Measurements from ENCODE around the gene CD2. TPM values are rescaled to one million over a fixed set of nuclear protein-coding genes. Genes with fewer than 3 reads are reported as not detected.

CD2 gene, protein sequence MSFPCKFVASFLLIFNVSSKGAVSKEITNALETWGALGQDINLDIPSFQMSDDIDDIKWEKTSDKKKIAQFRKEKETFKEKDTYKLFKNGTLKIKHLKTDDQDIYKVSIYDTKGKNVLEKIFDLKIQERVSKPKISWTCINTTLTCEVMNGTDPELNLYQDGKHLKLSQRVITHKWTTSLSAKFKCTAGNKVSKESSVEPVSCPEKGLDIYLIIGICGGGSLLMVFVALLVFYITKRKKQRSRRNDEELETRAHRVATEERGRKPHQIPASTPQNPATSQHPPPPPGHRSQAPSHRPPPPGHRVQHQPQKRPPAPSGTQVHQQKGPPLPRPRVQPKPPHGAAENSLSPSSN
- total RNA-seq (2014; rRNA removed; shearing (Covaris generic); ENCODE audit: low replicate concordance), result not detected in 2 replicates

DNA sequence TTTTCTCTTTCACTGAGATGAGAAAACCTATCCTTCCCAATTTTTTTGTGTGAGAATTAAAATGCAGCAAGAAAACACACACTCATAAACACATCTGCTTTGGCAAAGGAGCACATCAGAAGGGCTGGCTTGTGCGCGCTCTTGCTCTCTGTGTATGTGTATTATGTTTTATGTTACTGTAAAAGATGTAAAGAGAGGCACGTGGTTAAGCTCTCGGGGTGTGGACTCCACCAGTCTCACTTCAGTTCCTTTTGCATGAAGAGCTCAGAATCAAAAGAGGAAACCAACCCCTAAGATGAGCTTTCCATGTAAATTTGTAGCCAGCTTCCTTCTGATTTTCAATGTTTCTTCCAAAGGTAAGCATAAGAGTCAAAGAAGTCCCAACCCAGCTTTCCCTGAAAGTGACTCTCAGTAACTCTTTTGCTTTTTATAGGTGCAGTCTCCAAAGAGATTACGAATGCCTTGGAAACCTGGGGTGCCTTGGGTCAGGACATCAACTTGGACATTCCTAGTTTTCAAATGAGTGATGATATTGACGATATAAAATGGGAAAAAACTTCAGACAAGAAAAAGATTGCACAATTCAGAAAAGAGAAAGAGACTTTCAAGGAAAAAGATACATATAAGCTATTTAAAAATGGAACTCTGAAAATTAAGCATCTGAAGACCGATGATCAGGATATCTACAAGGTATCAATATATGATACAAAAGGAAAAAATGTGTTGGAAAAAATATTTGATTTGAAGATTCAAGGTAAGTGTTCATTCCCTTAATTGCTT lies at the start of gene CD2:
Gene CD2, plus strand, starts transcription at position 233 of the 780 bp plus-strand sequence. Its CDS starts 63 bp downstream, at position 296.
- Histone ChIP-seq H3K4me3 (no peak within 1 kb of the TSS), H3K36me3 (no peaks in the 10 kb centered on the region), H3K27me3 (no peaks in the 10 kb centered on the region; the same call in 1 of the 2 replicates), H3K9me3 (no peaks in the 10 kb centered on the region)
- DNase-seq, result no peak

DNA sequence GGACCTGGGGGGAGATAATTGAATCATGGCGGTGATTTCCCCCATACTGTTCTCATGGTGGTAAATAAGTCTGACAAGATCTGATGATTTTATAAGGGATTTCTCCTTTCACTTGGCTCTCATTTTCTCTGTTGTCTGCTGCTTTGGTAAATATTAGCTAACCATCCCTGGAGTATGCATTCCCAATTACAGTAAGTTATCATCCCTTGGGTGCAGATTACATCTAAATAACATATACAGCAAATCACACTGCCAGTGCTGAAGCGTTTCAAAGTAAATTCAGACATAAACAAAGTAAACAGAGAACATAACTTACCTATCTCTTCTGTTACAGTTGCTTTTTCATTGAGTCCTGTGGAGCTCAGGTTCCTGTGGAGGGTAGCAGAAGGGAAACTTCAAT lies 48.1 kb upstream of the CD2 start:
- Histone ChIP-seq H3K36me3 (no peaks in the 10 kb centered on the region), H3K9me3 (no peaks in the 10 kb centered on the region), H3K4me3 (no peak overlapping the region), H3K27me3 (no peaks in the 10 kb centered on the region)
- no peak for DNase-seq

DNA sequence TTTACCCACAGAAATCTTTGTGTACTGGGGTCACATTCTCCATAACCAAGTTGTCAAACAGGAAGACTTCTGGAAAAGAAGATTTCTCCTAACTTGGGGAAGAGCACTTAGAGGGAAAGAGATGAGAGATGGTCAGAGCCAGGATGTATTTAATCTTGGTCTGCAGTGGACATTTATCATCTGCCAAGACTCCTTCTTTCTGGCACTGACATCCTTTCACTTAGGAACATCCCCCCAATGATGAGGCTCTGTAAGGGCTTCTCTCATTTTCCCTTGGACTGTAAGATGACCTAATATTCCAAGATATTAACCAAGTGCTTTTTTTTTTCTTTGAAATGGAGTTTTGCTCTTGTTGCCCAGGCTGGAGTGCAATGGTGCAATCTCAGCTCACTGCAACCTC lies 47.4 kb upstream of the CD2 start:
- no peak for DNase-seq
- H3K27me3 ChIP-seq, result no peaks in the 10 kb centered on the region
- no peaks in the 10 kb centered on the region for H3K36me3 ChIP-seq
- no peak overlapping the region for H3K4me3 ChIP-seq
- no peaks in the 10 kb centered on the region for H3K9me3 ChIP-seq

DNA sequence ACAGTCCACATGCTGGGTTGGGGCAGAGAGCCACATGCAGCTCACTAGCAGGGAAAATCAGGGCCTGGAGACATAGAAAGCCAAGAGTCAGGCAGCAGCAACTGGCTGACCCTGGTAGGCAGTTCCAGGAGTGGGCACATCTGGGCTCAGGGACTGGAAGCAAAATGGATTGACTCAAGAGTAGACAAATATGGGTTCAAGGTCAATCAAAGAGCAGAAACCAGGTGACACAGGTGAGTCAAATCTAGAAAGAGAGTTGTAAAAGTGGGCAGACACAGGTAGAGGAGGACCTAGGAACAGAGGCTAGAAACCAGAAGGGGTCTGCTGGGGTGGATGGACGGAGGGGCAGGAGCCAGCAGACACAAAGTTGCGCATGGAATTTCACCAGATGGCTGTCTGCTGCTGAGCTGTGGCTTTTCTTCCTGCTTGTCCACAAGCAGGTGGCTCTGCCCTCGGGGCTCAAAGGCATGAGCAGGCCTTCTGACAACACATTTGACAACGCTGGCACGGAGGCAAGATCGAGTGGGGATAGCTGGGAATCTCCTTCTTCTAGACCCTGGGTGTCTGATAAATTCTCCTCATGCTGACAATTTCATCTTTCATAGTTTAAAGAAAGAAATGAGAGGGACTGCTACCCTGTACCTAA lies 45.9 kb upstream of the CD2 start:
- no peaks in the 10 kb centered on the region for H3K27me3 ChIP-seq
- H3K36me3 ChIP-seq, result no peaks in the 10 kb centered on the region
- no peaks in the 10 kb centered on the region for H3K9me3 ChIP-seq
- no peak for DNase-seq
- no peak overlapping the region for H3K4me3 ChIP-seq

DNA sequence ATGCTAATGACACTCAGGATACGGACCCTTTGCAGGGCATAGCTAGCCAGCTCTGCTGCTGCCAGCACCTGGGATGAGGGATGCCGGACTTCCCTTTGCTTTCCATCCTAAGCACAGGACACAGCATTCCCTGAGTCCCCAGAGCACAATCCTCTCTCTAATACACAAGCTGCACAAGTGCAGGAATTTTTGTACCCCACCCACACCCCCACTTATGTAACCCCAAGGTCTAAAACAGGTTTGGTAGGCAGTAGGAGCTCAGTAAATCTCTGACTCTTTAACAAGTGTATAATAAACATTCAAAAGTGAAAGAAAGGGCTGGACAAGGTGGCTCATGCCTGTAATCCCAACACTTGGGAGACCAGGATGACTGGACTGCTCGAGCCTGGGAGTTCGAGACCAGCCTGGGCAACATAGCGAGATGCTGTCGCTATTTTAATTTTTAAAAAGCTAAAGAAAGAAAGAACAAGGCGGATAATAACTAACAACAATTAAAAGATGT lies 44.5 kb upstream of the CD2 start:
- Histone ChIP-seq H3K36me3 (no peaks in the 10 kb centered on the region), H3K27me3 (no peaks in the 10 kb centered on the region), H3K9me3 (no peaks in the 10 kb centered on the region), H3K4me3 (no peak overlapping the region)
- DNase-seq, result no peak

DNA sequence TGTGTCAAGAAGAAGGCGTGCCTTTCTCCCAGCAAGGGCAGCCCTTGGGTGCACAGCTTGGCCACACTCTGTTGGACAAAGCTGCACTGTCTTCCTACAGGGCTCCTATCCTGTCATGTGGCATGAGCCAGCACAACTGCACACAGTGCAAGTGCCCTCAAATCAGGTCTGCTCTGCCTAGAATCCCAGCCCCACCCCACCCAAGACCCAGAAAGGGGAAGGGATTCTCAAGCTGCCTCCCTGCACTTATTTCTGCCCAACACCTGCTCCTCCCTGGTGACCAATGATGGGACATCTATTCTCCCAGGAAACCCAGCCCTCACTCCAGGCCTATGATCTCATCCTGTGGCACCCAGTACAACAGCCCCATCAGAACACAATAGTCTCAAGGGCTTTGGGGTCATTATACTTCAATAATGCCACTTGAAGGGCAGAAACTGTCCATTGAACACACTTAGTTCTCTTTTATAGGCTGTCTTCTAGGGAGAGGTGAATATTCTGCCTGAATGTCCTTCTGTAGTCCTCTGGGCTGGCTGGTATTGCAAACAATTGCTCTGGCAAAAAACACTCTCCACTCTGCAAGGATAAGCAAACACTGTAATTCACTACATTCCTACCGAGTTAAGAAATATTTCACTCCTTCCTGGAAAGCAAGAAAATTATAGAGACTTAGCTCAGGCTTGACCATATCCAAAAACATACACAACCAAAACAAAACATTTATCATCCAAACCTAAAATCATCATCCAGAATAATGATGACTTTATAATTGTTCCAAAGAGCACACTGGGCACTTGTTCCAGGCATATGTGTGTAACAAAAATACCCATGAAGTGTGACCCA lies 43.6 kb upstream of the CD2 start:
- Histone ChIP-seq H3K27me3 (no peaks in the 10 kb centered on the region), H3K4me3 (no peak overlapping the region), H3K36me3 (no peaks in the 10 kb centered on the region), H3K9me3 (no peaks in the 10 kb centered on the region)
- DNase-seq, result no peak

DNA sequence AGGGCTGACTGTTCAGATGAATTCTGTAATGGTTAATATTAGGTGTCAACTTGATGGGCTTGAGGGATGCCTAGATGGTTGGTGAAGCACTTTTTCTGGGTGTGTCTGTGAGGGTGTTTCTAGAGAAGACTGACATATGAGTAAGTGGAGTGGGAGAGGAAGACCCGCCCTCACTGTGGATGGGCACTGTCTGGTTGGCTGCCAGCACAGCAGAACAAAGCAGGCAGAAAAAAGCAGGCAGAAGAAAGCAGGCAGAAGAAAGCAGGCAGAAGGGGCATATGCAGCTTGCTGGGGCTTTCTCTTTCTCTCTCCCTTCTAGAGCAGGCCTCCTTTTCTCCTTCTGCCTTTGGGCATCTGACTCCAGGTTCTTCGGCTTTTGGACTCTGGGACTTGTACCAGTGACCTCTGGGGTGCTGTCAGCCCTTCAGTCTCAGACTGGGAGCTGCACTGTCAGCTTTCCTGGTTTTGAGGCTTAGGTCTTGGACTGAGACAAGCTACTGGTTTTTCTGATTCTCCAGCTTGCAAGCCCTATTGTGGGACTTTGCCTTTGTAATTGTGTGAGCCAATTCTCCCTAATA lies 42.9 kb upstream of the CD2 start:
- no peaks in the 10 kb centered on the region; the same call in 1 of the 2 replicates for H3K9me3 ChIP-seq
- H3K27me3 ChIP-seq, result no peaks in the 10 kb centered on the region; the same call in 1 of the 2 replicates
- no peaks in the 10 kb centered on the region for H3K36me3 ChIP-seq
- DNase-seq, result peak; percentile 26
- no peak overlapping the region for H3K4me3 ChIP-seq

DNA sequence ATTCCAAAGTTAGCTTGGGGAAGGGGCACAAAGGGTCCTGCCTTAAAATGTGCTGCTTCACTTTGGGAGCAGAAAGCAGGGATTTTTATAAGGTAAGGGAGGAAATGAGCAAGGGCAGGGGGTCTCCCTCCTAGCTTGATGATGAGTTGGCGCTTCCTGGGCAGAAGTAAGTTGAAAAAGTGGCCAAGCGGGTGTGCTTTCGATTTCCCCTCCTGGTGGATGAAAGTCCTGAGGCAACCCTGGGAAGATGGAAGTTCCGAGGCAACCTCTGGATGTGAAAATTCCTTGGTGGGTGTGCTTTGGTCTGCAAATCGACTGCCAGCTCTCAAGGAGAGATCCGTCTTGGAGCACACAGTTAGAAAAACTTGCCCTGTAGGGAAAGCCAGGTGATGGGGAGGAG lies 41.7 kb upstream of the CD2 start:
- peaks cover 2% of the 10 kb centered on the region; the same call in 1 of the 2 replicates for H3K9me3 ChIP-seq
- DNase-seq, result no peak
- no peak overlapping the region for H3K4me3 ChIP-seq
- no peaks in the 10 kb centered on the region; the same call in 1 of the 2 replicates for H3K27me3 ChIP-seq
- no peaks in the 10 kb centered on the region for H3K36me3 ChIP-seq

DNA sequence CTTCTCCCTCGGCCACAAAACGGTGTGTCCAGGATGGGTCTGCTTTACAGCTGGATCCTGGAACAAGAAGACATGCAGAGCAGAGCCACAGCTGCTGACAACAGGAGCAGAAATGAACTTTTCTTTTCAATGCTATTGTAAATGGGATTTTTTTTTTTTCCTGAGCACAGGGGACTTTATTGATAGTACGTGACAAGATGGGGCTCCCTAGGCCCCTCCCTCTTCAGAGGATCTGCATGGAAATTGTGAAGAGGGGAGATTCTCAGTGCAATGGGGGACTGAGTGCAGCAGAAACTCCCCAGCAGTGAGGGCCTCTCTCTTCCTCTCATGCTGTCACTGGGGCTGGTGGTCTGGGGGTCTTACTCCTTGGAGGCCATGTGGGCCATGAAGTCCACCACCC lies 40.8 kb upstream of the CD2 start:
- Histone ChIP-seq H3K27me3 (no peaks in the 10 kb centered on the region; the same call in 1 of the 2 replicates), H3K9me3 (peaks cover 2% of the 10 kb centered on the region; the same call in 1 of the 2 replicates), H3K4me3 (no peak overlapping the region), H3K36me3 (no peaks in the 10 kb centered on the region)
- DNase-seq, result no peak

DNA sequence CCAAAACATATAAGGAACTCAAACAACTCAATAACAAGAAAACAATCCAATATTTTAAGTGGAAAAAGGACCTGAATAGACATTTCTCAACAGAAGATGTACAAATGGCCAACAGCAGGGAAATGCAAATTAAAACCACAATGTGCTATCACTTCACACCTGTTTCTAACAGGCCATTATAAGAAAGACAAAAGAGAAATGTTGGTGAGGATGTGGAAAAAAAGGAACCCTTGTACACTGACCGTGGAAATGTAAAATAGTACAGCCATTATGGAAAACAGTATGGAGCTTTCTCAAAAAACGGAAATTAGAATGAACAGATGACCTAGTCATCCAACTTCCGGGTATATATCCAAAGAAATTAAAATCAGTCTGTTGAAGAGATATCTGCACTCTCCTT lies 37.8 kb upstream of the CD2 start:
- no peaks in the 10 kb centered on the region; the same call in 1 of the 2 replicates for H3K27me3 ChIP-seq
- DNase-seq, result no peak

DNA sequence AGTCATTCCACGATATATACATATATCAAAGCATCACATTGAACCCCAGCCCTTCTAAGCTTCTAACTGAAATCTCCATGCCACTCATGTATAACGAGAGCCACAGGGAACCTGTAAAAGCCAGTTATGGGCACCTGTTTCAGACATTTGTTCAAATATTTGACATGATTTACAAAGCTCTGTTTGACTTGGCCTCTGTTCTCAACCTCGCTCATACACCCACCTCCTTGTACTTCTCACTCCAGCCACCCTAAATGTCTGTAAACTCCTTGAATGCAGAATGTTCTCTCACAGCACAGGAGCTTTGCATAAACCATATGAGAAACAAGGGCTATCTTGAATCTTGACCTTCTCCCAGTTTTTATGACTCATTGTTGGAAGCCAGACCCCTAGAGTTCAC lies 36.9 kb upstream of the CD2 start:
- Histone ChIP-seq H3K9me3 (peaks cover 2% of the 10 kb centered on the region; the same call in 1 of the 2 replicates), H3K36me3 (no peaks in the 10 kb centered on the region), H3K4me3 (no peak overlapping the region), H3K27me3 (no peaks in the 10 kb centered on the region; the same call in 1 of the 2 replicates)
- DNase-seq, result no peak

More for the DNA sequence above, 37.8 kb upstream of the CD2 start:
- no peak overlapping the region for H3K4me3 ChIP-seq
- H3K36me3 ChIP-seq, result no peaks in the 10 kb centered on the region
- peaks cover 2% of the 10 kb centered on the region; the same call in 1 of the 2 replicates for H3K9me3 ChIP-seq

DNA sequence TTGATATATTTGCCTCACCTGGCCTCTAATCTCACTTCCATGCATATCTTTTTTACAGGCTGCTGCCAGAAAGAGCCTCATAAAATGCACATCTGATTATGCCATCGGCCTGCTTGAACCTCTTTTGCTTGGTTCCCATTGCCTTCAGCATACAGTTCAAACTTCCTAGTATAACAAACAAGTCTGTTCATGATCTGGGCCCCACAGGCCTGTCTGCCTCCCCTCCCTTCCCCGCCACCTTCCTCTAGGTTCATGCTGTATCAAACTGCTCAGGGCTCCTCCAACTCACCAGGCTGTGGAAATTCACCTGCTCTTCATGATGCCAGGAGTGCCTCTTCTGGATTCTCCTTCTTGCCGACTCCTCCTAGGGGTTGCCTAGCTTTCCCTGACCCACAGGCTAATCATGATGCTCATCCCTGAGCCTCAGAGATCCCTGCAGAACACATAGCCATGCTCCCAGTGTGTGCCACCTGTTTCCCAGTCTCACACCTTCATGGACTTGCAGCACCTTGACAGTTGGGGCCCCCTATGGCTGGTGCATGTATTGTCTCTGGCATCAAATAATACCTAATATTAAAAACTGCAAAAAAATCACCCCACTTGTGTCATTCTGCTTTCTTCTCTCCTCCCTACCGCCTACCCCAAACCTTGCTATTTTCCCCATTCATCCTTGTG lies 33.7 kb upstream of the CD2 start:
- Histone ChIP-seq H3K4me3 (no peak overlapping the region), H3K36me3 (no peaks in the 10 kb centered on the region), H3K9me3 (peaks cover 2% of the 10 kb centered on the region; the same call in 1 of the 2 replicates), H3K27me3 (no peaks in the 10 kb centered on the region; the same call in 1 of the 2 replicates)
- no peak for DNase-seq

DNA sequence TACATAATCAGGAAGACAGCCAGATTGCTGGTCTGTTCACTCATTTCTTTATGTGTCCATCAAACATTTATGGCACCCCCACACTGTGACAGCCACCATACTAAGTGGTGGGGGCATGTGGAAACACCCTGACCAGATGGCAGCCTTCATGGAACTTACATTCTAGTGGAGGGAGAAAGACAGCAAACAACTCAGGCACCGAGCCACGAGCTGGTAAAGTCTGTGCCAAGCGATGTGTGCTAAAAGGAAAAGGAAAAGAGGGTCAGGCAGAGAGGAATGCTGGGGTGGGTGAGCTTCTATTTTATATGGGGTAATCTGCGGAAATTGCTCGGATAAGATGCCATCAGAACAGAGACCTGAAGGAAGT lies 33.2 kb upstream of the CD2 start:
- H3K27me3 ChIP-seq, result peaks cover 2% of the 10 kb centered on the region; the same call in 1 of the 2 replicates
- no peaks in the 10 kb centered on the region for H3K36me3 ChIP-seq
- no peak for DNase-seq
- H3K4me3 ChIP-seq, result no peak overlapping the region
- peaks cover 2% of the 10 kb centered on the region; the same call in 1 of the 2 replicates for H3K9me3 ChIP-seq

DNA sequence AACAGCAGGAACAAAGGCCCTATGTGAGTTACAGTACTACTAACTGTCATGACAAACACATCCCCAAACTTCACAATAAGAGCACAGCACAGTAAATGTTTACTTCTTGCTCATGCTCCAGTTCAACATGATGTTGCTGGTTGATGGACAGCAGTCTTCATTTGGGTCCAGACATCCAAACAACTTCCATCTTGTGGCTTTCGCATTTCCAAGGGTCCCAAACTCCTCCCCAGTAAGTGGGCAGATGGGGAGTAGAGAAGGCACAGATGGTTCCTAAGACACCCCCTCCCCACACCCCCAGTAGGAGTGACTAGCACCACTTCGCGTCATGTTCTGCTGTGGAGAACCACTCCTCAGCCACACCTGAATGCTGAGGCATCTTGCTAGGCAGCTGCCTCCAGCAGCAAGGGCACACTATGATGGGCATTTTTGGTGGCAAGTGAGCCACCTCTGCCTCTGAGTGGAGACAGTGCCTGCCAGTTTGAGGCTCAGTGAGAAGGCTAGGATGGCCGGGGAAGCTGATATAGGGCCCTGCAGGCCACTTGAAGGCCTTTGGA lies 32.7 kb upstream of the CD2 start:
- Histone ChIP-seq H3K36me3 (no peaks in the 10 kb centered on the region), H3K9me3 (peaks cover under 1% of the 10 kb centered on the region; the same call in 1 of the 2 replicates), H3K4me3 (no peak overlapping the region), H3K27me3 (peaks cover 2% of the 10 kb centered on the region; the same call in 1 of the 2 replicates)
- DNase-seq, result no peak
